OCI-LY3 (cell line): Measurements from ENCODE around the gene MSI2.

Experiments used
- H2AFZ ChIP-seq: fragments of 200-600, 300-600 bp; shearing (Covaris generic); 2 replicates; pipeline ENCODE4 v1.6.0; 2014; ENCODE audit warnings: antibody characterized with exemption, low read depth, low read length
- H3K27ac ChIP-seq: fragments of 200-600, 300-600 bp; sonication (generic); 2 replicates; pipeline ENCODE4 v1.5.1; 2014; ENCODE audit warnings: mild to moderate bottlenecking, low read length, moderate library complexity, mixed read lengths
- H3K27me3 ChIP-seq: fragments of 200-600, 300-600 bp; sonication (generic); 2 replicates; pipeline ENCODE4 v1.6.1; 2014; ENCODE audit warnings: low read depth, low read length, mixed read lengths
- H3K36me3 ChIP-seq: fragments of 200-600, 300-600 bp; sonication (generic); replicated peaks from 2 replicates; pipeline ENCODE3; 2014; ENCODE audit warnings: low read depth, low read length, mixed read lengths
- H3K4me1 ChIP-seq: fragments of 300-600, 200-600 bp; sonication (generic); 2 replicates; pipeline ENCODE4 v1.6.1; 2014; ENCODE audit warnings: low read length, mixed read lengths
- H3K4me2 ChIP-seq: fragments of 200-600, 300-600 bp; sonication (generic); 2 replicates; pipeline ENCODE4 v1.6.1; 2014; ENCODE audit warnings: low read length, mixed read lengths
- H3K4me3 ChIP-seq: fragments of 300-600, 200-600 bp; sonication (generic); 2 replicates; pipeline ENCODE4 v1.5.1; 2014; ENCODE audit warnings: antibody characterized with exemption, mild to moderate bottlenecking, low read length, moderate library complexity
- H3K79me2 ChIP-seq: fragments of 300-600, 200-600 bp; shearing (Covaris generic); 2 replicates; pipeline ENCODE4 v1.6.1; 2014; ENCODE audit warnings: mild to moderate bottlenecking, low read length, mixed read lengths
- H3K9ac ChIP-seq: fragments of 300-600, 200-600 bp; shearing (Covaris generic); 2 replicates; pipeline ENCODE4 v1.6.0; 2014; ENCODE audit warnings: mild to moderate bottlenecking, low read length, moderate library complexity
- H3K9me3 ChIP-seq: fragments of 200-600, 300-600 bp; shearing (Covaris generic); 2 replicates; pipeline ENCODE4 v1.6.1; 2014; ENCODE audit warnings: low read length, mixed read lengths; ENCODE audit not compliant: insufficient read depth
- H4K20me1 ChIP-seq: fragments of 200-600, 300-600 bp; sonication (generic); 2 replicates; pipeline ENCODE4 v1.6.1; 2016; ENCODE audit warnings: low read length, mixed read lengths; ENCODE audit not compliant: insufficient read depth
- EZH2phosphoT487 ChIP-seq: fragments of 200-600 bp; shearing (Covaris generic); IDR thresholded peaks from 2 replicates; pipeline ENCODE4 v1.6.1; 2018; ENCODE audit warnings: antibody characterized with exemption, mixed run types, low read depth
- TF ChIP-seq, protein P1 (sequence below): fragments of 200-600, 300-600 bp; sonication (generic); IDR thresholded peaks from 2 replicates; pipeline ENCODE4 v1.5.1; 2014; ENCODE audit warnings: antibody characterized with exemption, low read length, low read depth

The MSI2 gene

GRCh38 chr17:57649731-57650484 is 393.6 kb downstream of the MSI2 start:
- TF ChIP-seq, protein P1, sequence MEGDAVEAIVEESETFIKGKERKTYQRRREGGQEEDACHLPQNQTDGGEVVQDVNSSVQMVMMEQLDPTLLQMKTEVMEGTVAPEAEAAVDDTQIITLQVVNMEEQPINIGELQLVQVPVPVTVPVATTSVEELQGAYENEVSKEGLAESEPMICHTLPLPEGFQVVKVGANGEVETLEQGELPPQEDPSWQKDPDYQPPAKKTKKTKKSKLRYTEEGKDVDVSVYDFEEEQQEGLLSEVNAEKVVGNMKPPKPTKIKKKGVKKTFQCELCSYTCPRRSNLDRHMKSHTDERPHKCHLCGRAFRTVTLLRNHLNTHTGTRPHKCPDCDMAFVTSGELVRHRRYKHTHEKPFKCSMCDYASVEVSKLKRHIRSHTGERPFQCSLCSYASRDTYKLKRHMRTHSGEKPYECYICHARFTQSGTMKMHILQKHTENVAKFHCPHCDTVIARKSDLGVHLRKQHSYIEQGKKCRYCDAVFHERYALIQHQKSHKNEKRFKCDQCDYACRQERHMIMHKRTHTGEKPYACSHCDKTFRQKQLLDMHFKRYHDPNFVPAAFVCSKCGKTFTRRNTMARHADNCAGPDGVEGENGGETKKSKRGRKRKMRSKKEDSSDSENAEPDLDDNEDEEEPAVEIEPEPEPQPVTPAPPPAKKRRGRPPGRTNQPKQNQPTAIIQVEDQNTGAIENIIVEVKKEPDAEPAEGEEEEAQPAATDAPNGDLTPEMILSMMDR: no peak
- TF ChIP-seq EZH2phosphoT487: no peak
- H3K4me2 ChIP-seq: no peak overlapping the region
- H3K4me3 ChIP-seq: no peak overlapping the region
- H3K27me3 ChIP-seq: no peaks in the 10 kb centered on the region
- no peak overlapping the region for H2AFZ ChIP-seq
- H3K79me2 ChIP-seq: no peaks in the 10 kb centered on the region
- H3K9ac ChIP-seq: no peak overlapping the region
- peaks cover 3% of the 10 kb centered on the region for H3K36me3 ChIP-seq
- no peaks in the 10 kb centered on the region for H3K4me1 ChIP-seq
- no peak overlapping the region for H3K27ac ChIP-seq
- no peaks in the 10 kb centered on the region for H4K20me1 ChIP-seq
- no peaks in the 10 kb centered on the region for H3K9me3 ChIP-seq

DNA sequence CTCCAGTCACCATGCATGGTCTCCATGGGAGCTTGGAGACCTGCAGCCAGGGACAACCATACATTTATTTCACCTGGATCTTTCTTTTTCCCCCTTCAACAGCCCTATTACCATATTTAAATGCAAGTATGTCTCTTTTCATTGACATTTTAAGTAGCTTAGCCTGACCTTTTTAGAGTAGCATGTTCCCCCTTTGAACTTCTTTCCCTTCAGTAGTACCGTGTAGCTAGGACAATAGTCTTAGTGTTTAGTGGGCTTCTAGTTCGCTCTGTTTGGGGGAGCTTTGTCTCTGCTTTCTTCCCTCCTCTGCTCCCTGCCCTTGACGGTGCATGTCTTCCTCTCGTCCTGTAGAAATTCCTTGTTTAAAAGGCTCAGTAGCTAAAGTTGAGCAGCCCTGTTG is 394.2 kb downstream of the MSI2 start:
- H3K4me1 ChIP-seq: no peaks in the 10 kb centered on the region
- H3K4me3 ChIP-seq: no peak overlapping the region
- no peaks in the 10 kb centered on the region for H3K9me3 ChIP-seq
- no peak overlapping the region for H3K9ac ChIP-seq
- H4K20me1 ChIP-seq: no peaks in the 10 kb centered on the region
- H2AFZ ChIP-seq: no peak overlapping the region
- H3K27me3 ChIP-seq: no peaks in the 10 kb centered on the region
- H3K27ac ChIP-seq: no peak overlapping the region
- peaks cover 3% of the 10 kb centered on the region for H3K36me3 ChIP-seq
- TF ChIP-seq EZH2phosphoT487: no peak
- TF ChIP-seq, protein P1: no peak
- H3K4me2 ChIP-seq: no peak overlapping the region
- H3K79me2 ChIP-seq: no peaks in the 10 kb centered on the region

GRCh38 chr17:57651451-57651850 is 395.1 kb downstream of the MSI2 start:
- H4K20me1 ChIP-seq: no peaks in the 10 kb centered on the region
- no peaks in the 10 kb centered on the region for H3K79me2 ChIP-seq
- no peak overlapping the region for H3K27ac ChIP-seq
- H3K9ac ChIP-seq: no peak overlapping the region
- peaks cover 3% of the 10 kb centered on the region for H3K36me3 ChIP-seq
- no peaks in the 10 kb centered on the region for H3K4me1 ChIP-seq
- H3K9me3 ChIP-seq: no peaks in the 10 kb centered on the region
- no peak overlapping the region for H3K4me3 ChIP-seq
- no peak overlapping the region for H2AFZ ChIP-seq
- H3K4me2 ChIP-seq: no peak overlapping the region
- no peaks in the 10 kb centered on the region for H3K27me3 ChIP-seq
- TF ChIP-seq, protein P1: no peak
- TF ChIP-seq EZH2phosphoT487: no peak

DNA sequence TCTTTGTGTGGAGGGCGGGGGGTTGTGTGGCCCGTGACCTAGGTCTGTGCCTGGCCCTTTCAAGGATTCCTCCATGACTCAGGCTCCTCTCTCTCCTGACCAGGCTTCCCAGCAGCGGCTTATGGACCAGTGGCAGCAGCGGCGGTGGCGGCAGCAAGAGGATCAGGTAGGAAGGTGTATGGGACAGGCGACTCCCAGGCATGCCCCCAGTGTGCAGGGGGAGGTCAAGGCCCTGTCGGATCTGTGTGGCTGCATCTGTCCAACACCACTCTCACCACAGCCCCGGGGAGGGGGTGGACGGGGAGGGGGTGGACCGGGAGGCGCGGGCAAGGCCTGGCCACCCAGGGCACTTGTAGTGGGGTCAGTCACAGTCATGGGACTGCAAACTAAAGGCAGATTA is 395.7 kb downstream of the MSI2 start:
- H3K4me2 ChIP-seq: no peak overlapping the region
- no peak overlapping the region for H3K9ac ChIP-seq

More for the DNA sequence above, 395.7 kb downstream of the MSI2 start:
- H3K36me3 ChIP-seq: peaks cover 3% of the 10 kb centered on the region
- no peaks in the 10 kb centered on the region for H3K9me3 ChIP-seq
- H3K27me3 ChIP-seq: no peaks in the 10 kb centered on the region
- H3K79me2 ChIP-seq: no peaks in the 10 kb centered on the region
- H3K27ac ChIP-seq: no peak overlapping the region
- no peaks in the 10 kb centered on the region for H3K4me1 ChIP-seq
- H4K20me1 ChIP-seq: no peaks in the 10 kb centered on the region
- no peak overlapping the region for H3K4me3 ChIP-seq
- TF ChIP-seq, protein P1: no peak
- TF ChIP-seq EZH2phosphoT487: no peak
- H2AFZ ChIP-seq: no peak overlapping the region
